Measurements from ENCODE around the gene ZNF800. TPM values are rescaled to one million over a fixed set of nuclear protein-coding genes. Genes with fewer than 3 reads are reported as not detected.
A peak's percentile ranks its signal among the peaks of the same experiment; 100 is the strongest.

ZNF800 gene
- total RNA-seq, 4 donors from 2014 or later = 31.7 to 60.7 (median 41.5) TPM

GRCh38 chr7:127332880-127333279 lies 59.6 kb downstream of the ZNF800 start:
- H3K27me3 ChIP-seq = no peaks in the 10 kb centered on the region
- 79 to 88% methylated on average over 2 of the region's 2 CpGs for WGBS, 2 donors (ENCODE audit: low coverage in 1 of 2)
- no peak for DNase-seq
- H3K4me3 ChIP-seq = no peak overlapping the region
- peaks cover 0 to 24% (median 2%) of the 10 kb centered on the region in 4 donors for H3K4me1 ChIP-seq
- intact Hi-C loops (cut with DNase I; ENCODE audit: low total_unique reads) (no loop called here), in situ Hi-C loops (cut with MboI; ENCODE audit: low pct_ligation_motif_present in 1 of 4, low pct_unique_long_range_greater_than_20kb in 1 of 4, low sequenced_read_pairs in 3 of 4) (no loop called here)
- no peaks in the 10 kb centered on the region for H3K36me3 ChIP-seq
- TF ChIP-seq POLR2AphosphoS5 (IDR thresholded peaks at IDR 0.05) = no peak
- no peak for TF ChIP-seq CTCF (IDR thresholded peaks at IDR 0.05)
- TF ChIP-seq POLR2A (IDR thresholded peaks at IDR 0.05) = no peak
- TF ChIP-seq EP300 (IDR thresholded peaks at IDR 0.05; ENCODE audit: low read depth) = no peak
- no peaks in the 10 kb centered on the region for H3K9me3 ChIP-seq
- no peak overlapping the region for H3K27ac ChIP-seq

GRCh38 chr7:127330070-127330469 lies 62.4 kb downstream of the ZNF800 start:
- TF ChIP-seq EP300 (IDR thresholded peaks at IDR 0.05; ENCODE audit: low read depth) (no peak), POLR2AphosphoS5 (IDR thresholded peaks at IDR 0.05) (peak in 1 of 3 donors; percentile 49), CTCF (IDR thresholded peaks at IDR 0.05) (no peak), POLR2A (IDR thresholded peaks at IDR 0.05) (no peak)
- 30 to 31% methylated on average over 1 of the region's 1 CpG for WGBS, 2 donors (ENCODE audit: low coverage in 1 of 2)
- Histone ChIP-seq H3K4me3 (no peak overlapping the region), H3K4me1 (peaks cover 0 to 15% (median 2%) of the 10 kb centered on the region in 4 donors), H3K36me3 (no peaks in the 10 kb centered on the region), H3K27me3 (no peaks in the 10 kb centered on the region), H3K27ac (peak overlapping the region in 3 of 4 donors; percentile 35 to 57 (median 55)), H3K9me3 (no peaks in the 10 kb centered on the region)
- DNase-seq = no peak
- in situ Hi-C loops (cut with MboI; ENCODE audit: low pct_ligation_motif_present in 1 of 4, low pct_unique_long_range_greater_than_20kb in 1 of 4, low sequenced_read_pairs in 3 of 4) (no loop called here), intact Hi-C loops (cut with DNase I; ENCODE audit: low total_unique reads) (no loop called here)

- 67 to 70% methylated on average over 3 to 7 of the region's 7 CpGs for WGBS, 2 donors (ENCODE audit: low coverage in 1 of 2)
- H3K4me3 ChIP-seq = no peak overlapping the region
- TF ChIP-seq CTCF (IDR thresholded peaks at IDR 0.05) (no peak), POLR2A (IDR thresholded peaks at IDR 0.05) (no peak), POLR2AphosphoS5 (IDR thresholded peaks at IDR 0.05) (no peak), EP300 (IDR thresholded peaks at IDR 0.05; ENCODE audit: low read depth) (no peak)
- no peaks in the 10 kb centered on the region for H3K36me3 ChIP-seq
- in situ Hi-C loops (cut with MboI; ENCODE audit: low pct_ligation_motif_present in 1 of 4, low pct_unique_long_range_greater_than_20kb in 1 of 4, low sequenced_read_pairs in 3 of 4) = no loop called here
- H3K4me1 ChIP-seq = no peaks in the 10 kb centered on the region
- H3K27me3 ChIP-seq = no peaks in the 10 kb centered on the region
- intact Hi-C loops (cut with DNase I; ENCODE audit: low total_unique reads) = no loop called here
- H3K9me3 ChIP-seq = no peaks in the 10 kb centered on the region
- H3K27ac ChIP-seq = no peak overlapping the region
- DNase-seq = no peak
These were observed 69.5 kb downstream of the ZNF800 start for GRCh38 chr7:127322832-127323493.

GRCh38 chr7:127322351-127322750 lies 70.2 kb downstream of the ZNF800 start:
- DNase-seq = no peak
- Histone ChIP-seq H3K9me3 (no peaks in the 10 kb centered on the region), H3K4me1 (no peaks in the 10 kb centered on the region), H3K36me3 (no peaks in the 10 kb centered on the region), H3K27ac (no peak overlapping the region), H3K27me3 (no peaks in the 10 kb centered on the region), H3K4me3 (no peak overlapping the region)
- in situ Hi-C loops (cut with MboI; ENCODE audit: low pct_ligation_motif_present in 1 of 4, low pct_unique_long_range_greater_than_20kb in 1 of 4, low sequenced_read_pairs in 3 of 4) = no loop called here
- TF ChIP-seq POLR2AphosphoS5 (IDR thresholded peaks at IDR 0.05) = no peak
- no peak for TF ChIP-seq EP300 (IDR thresholded peaks at IDR 0.05; ENCODE audit: low read depth)
- TF ChIP-seq CTCF (IDR thresholded peaks at IDR 0.05) = no peak
- no peak for TF ChIP-seq POLR2A (IDR thresholded peaks at IDR 0.05)
- WGBS, 2 donors (ENCODE audit: low coverage in 1 of 2) = 25 to 38% methylated on average over 5 of the region's 5 CpGs
- intact Hi-C loops (cut with DNase I; ENCODE audit: low total_unique reads) = no loop called here

Measured in transverse colon (tissue), 4 donors.